GM19043 (cell line): ENCODE results near the gene ANKK1.

ENCODE experiments used
- ATAC-seq: cut with Tn5 transposase; IDR thresholded peaks from one replicate; pipeline ENCODE4 v1.9.1; 2021; ENCODE audit warnings: low read depth; ENCODE audit not compliant: unreplicated experiment

The ANKK1 gene

GRCh38 chr11:113376156-113376555 is 11.4 kb upstream of the ANKK1 start:
- ATAC-seq: no peak

GRCh38 chr11:113377681-113378412 is 9.7 kb upstream of the ANKK1 start:
- no peak for ATAC-seq

- ATAC-seq: no peak
Observed at GRCh38 chr11:113378692-113379091, 8.9 kb upstream of the ANKK1 start.

- no peak for ATAC-seq
Observed at GRCh38 chr11:113382121-113382520, 5.5 kb upstream of the ANKK1 start.

- no peak for ATAC-seq
Observed at GRCh38 chr11:113384551-113384950, 3.0 kb upstream of the ANKK1 start.

- no peak for ATAC-seq
Observed at GRCh38 chr11:113385749-113386148, 1.8 kb upstream of the ANKK1 start.

GRCh38 chr11:113386866-113387265 is 713 bp upstream of the ANKK1 start:
- no peak for ATAC-seq

- no peak for ATAC-seq
Observed at GRCh38 chr11:113389272-113389671, 1.7 kb downstream of the ANKK1 start.

- ATAC-seq: no peak
Observed at GRCh38 chr11:113392236-113392921, 4.8 kb downstream of the ANKK1 start.

GRCh38 chr11:113393501-113393985 is 6.0 kb downstream of the ANKK1 start:
- no peak for ATAC-seq

- ATAC-seq: no peak
Observed at GRCh38 chr11:113394919-113395318, 7.3 kb downstream of the ANKK1 start.

- no peak for ATAC-seq
Observed at GRCh38 chr11:113395782-113396336, 8.3 kb downstream of the ANKK1 start.

- no peak for ATAC-seq
Observed at GRCh38 chr11:113396690-113397089, 9.1 kb downstream of the ANKK1 start.

GRCh38 chr11:113397212-113397611 is 9.6 kb downstream of the ANKK1 start:
- ATAC-seq: no peak

- ATAC-seq: no peak
Observed at GRCh38 chr11:113397821-113398220, 10.2 kb downstream of the ANKK1 start.

GRCh38 chr11:113398669-113399430 is 11.3 kb downstream of the ANKK1 start:
- no peak for ATAC-seq

- ATAC-seq: no peak
Observed at GRCh38 chr11:113400631-113401230, 13.2 kb downstream of the ANKK1 start.

GRCh38 chr11:113401718-113402117 is 14.1 kb downstream of the ANKK1 start:
- ATAC-seq: no peak

- no peak for ATAC-seq
Observed at GRCh38 chr11:113404859-113405430, 17.4 kb downstream of the ANKK1 start.
